ENCODE measurements around the gene SAPCD1.
"Not testable (repeated sequence)": the region's sequence is repeated elsewhere in the genome, so short reads cannot be mapped to it uniquely, and the experiment has no call there.

Gene SAPCD1

DNA sequence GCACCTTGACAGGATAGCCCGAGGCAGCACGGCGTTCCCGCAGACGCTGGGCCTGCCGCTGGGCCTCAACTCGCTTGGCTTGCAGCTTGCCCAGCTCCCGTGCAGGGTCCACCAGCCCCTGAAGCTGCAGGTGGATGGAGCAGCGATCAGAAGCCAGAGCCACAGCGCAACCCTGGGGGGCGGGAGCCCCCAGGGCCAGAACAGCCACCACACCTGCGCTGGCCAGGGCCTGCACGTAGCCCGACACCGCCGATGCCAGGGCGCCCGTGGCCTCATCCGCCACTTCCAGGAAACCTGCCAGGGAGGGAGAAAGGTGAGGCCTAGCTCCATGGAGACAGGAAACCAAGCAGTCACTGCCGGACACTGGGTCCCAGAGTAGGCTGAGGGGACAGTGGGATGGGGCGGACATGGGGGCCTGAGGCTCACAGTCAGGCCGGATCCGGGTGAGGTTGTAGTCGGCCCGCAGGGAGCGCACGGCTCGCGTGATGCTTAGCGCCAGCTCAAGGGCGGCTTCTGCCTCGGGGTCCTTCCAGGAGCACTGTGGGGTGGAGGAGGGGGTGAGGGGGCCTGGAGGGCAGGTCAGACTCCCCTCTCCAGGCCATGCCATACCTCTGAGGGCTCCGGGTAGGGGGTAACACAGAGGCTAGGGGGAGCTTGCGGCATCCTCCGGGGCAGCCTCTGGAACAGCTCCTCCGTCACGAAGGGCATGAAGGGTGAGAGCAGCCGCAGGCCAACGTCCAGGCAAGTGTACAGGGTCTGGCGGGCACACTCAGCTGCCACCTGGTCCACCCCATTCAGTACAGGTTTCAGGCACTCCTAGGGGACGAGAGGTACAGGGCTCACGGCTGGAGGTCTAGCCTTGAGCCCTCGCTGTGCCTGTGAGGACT is 16.8 kb downstream of the SAPCD1 start:
- DNase-seq, result no peak

DNA sequence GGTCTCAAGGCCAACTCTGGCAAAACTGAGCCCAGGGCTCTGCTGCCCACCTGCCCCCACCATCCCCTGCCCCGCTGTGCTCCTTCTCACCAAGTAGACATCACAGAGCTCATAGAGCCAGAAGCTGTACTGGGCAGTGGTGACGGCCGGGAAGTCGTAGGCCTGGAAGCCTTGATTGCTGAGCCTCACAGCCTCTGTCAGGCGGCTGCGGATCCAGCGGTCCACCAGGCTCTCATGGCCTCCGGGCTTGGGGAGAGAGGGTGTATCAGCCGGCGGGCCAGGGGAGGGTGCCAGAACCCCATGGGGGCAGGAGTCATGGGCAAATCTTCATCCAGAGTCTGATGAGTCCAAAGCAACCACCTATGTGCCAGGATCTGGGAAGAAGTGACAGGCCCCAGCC is 17.5 kb downstream of the SAPCD1 start:
- DNase-seq, result no peak

DNA sequence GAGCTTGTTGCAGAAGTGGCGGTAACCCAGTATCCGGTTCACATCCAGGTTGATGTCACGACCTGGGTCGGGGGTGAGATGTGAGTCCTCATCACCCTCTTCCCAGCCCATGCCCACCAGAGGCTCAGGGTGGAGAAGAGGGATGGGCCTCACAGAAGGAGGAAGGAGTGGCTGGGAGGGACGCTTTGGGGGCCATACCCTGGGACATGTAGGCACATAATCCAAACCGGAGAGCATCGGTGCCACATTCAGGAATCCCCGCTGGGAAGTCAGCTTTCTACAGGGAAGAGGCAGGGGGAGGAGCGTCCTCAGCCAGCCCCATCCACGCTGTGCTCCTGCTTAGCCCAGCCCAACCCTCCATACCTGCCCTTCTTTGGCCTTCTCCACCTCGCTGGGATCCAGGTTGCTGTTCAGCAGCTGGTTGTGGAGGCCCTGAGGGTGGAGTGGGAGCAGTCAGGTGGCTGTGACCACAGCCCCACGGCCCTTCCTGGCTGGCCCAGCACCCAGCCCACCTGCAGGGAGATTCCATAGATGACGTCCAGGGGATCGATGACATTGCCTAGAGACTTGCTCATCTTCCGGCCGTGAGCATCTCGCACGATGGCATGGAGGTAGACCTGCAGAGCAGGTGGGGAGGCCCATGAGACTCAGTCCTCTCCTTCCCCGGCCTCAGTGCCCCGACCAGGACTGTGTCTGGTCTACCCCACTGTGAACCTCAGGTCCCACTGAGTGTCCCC is 18.2 kb downstream of the SAPCD1 start:
- DNase-seq, result no peak

DNA sequence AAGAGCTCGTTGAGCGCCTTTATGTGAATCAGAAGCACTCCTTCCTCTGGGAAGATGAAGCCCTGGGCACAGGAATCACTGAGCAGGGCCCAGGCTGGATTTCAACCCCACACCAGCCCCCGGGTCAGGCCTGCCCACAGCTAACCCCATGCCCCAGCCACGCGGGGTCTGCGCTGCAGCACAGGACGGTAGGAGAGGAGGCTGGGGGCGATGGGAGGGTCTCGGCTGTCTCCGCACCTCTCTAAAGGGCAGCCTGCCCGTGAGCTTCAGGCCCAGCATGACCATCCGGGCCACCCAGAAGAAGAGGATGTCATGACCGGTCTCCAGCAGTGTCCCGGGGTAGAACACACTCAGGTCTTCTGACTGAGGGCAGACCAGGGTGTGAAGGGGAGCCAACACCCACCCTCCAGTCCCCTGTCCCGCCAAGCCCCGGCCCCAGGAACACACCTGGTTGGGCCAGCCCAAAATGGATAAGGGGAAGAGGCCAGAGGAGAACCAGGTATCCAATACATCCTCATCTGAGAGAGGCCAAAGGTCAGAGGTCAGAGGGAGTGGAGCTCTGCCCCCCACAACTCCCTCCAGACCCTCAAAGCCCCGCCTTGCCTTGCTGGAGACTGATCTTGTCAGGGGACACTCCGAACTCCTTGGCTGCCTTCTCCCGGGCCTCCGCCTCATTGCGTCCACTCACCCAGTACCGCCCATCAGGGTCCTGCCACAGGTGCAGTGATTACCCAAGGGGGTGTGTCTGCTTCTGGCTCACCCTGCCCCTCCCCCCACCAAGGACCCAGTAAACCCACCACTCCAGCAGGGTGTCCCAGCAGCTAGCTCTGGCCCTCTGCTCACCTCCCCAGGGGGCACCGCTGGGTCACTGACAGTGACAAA is 19.0 kb downstream of the SAPCD1 start:
- no peak for DNase-seq

DNA sequence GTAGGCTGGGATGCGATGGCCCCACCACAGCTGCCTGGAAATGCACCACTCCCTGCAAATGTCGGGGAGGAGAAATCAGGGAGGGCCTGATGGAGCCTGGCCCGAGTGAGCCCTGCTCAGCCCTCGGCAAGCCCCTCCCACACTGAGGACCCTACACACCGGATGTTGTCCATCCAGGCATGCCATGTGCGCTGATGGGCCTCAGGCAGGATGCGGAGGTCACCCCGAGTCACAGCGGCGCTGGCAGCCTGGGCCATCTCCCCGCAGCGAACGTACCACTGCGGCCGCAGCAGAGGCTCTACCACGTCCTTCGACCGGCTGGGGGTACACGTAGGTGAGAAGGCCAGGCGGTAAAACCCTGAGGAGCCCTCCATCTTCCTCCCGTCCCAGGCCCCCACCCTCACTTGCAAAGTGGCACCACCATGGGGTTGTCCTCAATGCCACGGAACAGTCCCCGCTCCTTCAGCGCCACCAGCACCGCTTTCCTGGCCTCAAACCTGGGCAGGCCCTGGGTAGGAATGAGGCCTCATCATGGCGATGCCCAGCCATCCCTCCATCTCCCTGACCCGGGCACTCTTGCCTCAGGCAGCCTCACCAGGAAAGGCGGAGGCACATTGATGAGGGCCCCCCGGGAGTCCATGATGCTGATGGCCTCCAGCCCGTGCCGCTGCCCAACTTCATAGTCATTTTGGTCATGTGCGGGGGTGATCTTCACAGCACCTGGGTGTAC is 19.8 kb downstream of the SAPCD1 start:
- DNase-seq, result no peak

- DNase-seq, result no peak
Measured at GRCh38 chr6:31784098-31784925, 21.9 kb downstream of the SAPCD1 start.

GRCh38 chr6:31785475-31785874 is 23.0 kb downstream of the SAPCD1 start:
- no peak for DNase-seq

DNA sequence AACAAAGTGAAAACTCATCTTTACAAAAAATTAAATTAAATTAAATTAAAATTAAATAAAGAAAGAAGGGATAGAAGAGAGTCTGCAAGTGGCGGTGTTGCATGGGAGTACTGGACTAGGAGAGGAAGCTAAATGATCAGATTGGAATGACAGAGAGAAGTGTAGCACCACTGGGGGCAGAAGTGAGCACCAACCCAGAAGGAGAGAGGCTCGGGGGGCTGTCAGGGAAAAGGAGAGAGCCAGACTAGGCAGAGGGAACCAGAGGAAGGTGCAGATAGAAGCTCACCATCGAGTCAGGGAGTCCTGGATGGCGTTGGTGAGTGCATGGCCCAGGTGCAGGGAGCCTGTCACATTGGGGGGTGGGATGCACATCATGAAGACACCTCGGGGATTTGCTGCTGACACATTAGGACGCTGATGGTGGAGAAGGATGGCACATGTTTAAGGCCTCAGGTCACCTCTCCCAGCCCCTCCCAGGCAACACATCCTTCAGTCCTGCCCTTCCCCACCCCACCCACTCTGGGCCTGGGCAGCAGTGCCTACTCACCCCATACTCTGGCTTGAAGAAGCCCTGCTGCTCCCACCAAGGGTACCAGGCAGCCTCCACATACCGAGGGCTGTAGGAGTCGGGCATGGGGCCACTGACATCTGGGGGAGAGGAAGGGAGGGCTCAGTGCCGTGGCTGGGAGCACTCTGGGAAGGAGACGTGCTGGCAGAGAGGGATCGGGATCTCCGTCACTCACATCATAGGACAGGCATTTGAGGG is 29.1 kb downstream of the SAPCD1 start:
- DNase-seq, result peak; percentile 13

DNA sequence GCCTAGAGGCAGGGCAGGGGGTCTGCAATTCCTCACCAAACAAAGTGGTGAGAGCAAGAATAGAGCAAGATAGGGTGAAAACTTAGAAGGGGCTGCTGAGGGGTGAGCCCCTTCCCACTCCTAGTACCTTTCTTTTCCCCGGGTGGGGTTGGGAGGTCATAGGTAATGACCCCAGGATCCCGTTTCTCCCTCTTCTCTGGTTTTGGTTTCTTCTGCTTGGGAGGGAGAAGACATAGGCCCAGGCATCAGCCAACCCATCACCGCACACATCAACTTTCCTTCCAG is 29.6 kb downstream of the SAPCD1 start:
- DNase-seq, result no peak

GRCh38 chr6:31792761-31793171 is 30.3 kb downstream of the SAPCD1 start:
- DNase-seq, result no peak

DNA sequence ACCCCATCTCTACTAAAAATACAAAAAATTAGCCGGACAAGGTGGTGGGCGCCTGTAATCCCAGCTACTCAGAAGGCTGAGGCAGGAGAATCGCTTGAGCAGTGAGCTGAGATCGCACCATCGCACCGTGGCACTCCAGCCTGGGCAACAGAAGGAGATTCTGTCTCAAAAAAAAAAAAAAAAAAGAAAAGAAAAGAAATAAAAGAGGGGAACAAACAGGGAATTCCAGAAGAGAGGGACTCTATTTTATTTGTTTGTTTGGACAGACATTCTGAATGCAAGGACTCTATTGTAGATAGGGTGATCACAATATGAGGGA is 31.4 kb downstream of the SAPCD1 start:
- not testable (repeated sequence) for DNase-seq

DNA sequence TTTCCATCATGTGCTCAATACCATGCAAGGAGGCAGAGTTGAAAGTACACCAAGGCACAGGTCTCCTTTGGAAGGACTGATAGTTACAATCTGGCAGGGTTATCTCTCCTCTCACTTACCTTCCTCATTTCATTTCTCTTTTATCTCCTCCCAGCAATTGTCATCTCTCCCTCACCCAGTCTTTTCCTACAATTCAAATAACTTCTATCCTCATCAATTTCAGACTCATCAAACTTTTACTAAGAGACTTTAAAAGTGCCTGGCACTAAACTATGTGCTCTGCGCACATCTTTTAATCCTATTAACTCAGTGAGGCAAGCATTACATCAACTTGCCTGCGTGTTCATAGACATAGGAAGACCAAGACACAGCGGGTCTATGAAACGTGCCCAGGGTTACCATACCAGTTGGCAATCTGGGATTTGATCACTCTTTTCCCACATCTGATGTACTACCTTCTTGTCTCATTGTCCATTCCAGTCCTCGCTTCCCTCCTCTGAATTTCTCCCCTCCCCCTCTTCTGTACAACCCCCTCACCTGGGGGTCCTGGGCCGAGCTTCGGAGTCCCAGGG is 31.9 kb downstream of the SAPCD1 start:
- no peak for DNase-seq

GRCh38 chr6:31794866-31795615 is 32.6 kb downstream of the SAPCD1 start:
- no peak for DNase-seq

DNA sequence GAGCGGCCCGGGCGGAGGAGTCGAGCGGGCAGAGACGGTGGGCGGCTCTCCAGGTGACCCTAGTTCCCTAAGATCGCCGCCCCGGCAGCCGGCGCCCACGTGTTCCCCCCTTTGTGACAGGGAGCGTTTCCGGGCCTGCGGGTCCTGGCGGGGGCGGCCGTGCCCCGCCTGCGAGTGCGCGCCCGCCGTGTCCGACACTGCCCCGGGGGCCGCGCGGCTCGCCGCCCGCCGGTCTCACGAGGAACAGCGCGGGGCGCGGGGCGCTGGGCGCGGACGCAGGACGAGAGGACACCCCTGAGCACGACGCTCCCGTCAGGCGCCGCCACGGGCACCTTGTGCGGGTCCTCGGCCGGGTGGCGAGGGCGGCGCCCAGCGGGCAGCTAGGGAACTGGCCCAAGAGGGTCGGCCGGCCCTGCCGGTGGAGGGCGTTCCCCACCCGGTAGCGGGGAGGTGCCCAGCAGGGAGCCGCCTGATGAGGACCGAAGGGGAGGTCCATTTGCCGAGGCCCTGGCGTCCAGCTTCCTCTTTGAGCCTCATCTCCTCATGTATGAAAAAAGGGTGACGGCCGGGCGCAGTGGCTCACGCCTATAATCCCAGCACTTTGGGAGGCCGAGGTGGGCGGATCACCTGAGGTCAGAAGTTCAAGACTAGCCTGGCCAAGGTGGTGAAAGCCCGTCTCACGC is 33.3 kb downstream of the SAPCD1 start, which contains the start of gene VARS1:
Gene VARS1, minus strand, starts transcription at position 137 of the 683 bp plus-strand sequence. CDS start 535 bp downstream, outside the sequence.
- DNase-seq, result peak; percentile 68

DNA sequence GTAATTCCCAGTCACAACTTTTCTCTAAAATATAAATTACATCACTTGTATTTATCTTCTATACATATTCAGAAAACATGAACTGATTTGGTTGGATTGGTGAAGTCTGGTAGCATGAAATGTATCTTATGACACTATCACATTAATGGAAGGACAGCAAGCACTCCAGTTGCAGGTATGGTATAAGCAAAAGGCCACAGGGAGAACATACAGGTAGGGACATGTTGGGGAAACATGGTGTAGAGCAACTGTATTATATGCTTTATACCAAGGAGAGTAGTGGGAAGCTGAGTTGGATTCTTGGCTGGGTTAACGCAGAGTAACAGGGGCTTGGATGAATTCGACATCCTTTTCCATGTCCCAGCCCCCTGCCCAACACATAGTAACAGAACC is 34.5 kb downstream of the SAPCD1 start:
- DNase-seq, result no peak

DNA sequence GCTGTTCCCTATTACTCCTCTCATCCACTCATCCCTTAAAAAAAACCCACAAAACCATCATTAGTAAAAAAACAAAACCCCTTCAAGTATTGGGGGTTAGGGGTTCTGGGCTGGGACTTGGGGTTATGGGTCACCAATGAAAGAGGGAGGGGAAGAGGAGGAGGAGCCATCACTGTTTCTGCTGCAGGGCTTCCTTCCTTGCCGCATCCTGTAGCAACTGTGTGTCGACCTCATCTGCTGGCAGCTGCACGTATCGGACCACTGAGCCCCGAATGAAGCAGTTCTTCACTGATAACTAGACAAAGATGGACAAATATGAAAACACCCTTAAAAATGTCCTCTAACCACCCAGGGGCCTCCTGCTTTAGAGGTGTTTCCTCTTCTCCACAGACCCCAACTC is 35.1 kb downstream of the SAPCD1 start:
- DNase-seq, result no peak

DNA sequence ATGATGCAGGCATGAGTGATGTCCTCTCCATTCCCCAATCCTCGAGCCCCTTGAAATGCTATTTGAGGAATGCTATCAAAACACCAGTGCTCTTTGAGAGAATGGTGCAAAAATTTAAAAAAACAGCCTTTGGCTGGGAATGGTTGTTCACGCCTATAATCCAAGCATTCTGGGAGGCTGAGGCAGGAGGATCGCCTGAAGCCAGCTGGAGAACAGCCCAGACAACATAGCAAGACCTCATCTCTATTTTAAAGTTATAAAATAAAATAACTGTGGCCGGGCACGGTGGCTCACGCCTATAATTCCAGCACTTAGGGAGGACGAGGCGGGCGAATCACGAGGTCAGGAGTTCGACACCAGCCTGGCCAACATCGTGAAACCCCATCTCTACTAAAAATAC is 37.3 kb downstream of the SAPCD1 start:
- DNase-seq, result no peak

DNA sequence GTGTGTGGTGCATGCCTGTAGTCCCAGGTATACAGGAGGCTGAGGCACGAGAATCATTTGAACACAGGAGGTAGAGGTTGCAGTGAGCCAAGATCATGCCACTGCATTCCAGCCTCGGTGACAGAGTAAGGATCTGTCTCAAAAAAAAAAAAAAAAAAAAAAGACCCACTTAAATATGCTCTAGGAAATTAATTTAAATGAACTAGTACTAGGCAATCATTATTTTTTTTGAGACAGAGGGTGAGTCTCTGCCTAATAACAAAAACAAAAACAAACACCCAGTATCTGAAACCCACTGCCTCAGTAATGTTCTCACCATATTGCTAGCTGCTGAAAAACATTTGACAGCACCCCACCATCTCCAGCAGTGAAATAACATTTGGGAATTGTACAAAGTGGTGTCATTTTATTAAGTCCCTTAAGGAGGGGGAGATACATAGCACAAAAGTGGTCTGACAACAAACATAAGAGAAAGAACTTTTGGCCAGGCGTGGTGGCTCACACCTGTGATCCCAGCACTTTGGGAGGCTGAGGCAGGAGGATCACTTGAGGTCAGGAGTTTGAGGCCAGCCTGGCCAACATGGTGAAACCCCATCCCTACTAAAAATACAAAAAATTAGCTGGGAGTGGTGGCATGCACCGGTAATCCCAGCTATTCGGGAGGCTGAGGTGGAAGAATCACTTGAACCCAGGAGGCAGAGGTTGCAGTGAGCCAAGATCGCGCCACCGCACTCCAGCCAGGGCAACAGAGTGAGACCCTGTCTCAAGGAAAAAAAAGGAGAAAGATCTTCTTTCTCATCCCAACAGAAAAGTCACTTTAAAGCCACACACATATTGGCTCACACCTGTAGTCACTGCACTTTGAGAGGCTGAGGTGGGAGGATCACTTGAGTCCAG is 38.8 kb downstream of the SAPCD1 start:
- not testable (repeated sequence) for DNase-seq
